Measurements from ENCODE around the gene CYP20A1. TPM values are rescaled to one million over a fixed set of nuclear protein-coding genes. Genes with fewer than 3 reads are reported as not detected.
"Not testable (repeated sequence)": the region's sequence is repeated elsewhere in the genome, so short reads cannot be mapped to it uniquely, and the experiment has no call there.

The CYP20A1 gene
- polyA plus RNA-seq, 1 donor: 16.8 TPM

DNA sequence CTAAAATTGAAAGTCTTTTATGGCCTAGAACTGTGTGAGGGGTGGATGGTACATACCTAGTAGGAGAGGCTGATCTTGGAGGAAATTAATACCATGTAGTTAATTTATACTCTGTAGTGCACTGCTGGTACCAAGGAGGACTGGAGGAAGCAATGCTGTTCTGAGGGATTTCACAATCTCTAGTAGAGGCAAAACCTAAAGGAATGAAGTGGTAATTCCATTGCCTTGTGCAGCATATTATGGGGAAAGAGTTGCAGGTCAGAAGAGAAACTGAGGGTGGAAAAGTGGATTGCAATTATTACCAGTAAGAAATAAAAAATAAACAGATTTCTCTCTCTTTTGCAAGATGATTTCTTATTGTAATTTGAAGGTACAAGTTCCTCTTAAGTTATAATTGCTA lies 91.6 kb downstream of the CYP20A1 start:
- H3K36me3 ChIP-seq (ENCODE audit: control insufficient read depth, insufficient read depth, low read length): no peaks in the 10 kb centered on the region
- no peak overlapping the region for H3K27ac ChIP-seq (ENCODE audit: low read length)
- H3K4me3 ChIP-seq (ENCODE audit: low read length): no peak overlapping the region

GRCh38 chr2:203338322-203338721 lies 99.5 kb downstream of the CYP20A1 start:
- H3K27me3 ChIP-seq (ENCODE audit: control insufficient read depth, insufficient read depth, low read length): no peaks in the 10 kb centered on the region
- no peak for DNase-seq
- H3K36me3 ChIP-seq (ENCODE audit: control insufficient read depth, insufficient read depth, low read length): peaks cover 2% of the 10 kb centered on the region
- H3K9me3 ChIP-seq (ENCODE audit: control insufficient read depth, low read depth, low read length): no peaks in the 10 kb centered on the region
- no CpG with 5 or more reads among the region's 4 CpGs for WGBS (ENCODE audit: insufficient coverage, low lambda C conversion rate)
- H3K4me3 ChIP-seq (ENCODE audit: low read length): no peak overlapping the region
- no peaks in the 10 kb centered on the region for H3K4me1 ChIP-seq (ENCODE audit: control insufficient read depth, insufficient read depth, low read length)
- no peak overlapping the region for H3K27ac ChIP-seq (ENCODE audit: low read length)

More for the DNA sequence above, 91.6 kb downstream of the CYP20A1 start:
- Histone ChIP-seq H3K9me3 (ENCODE audit: control insufficient read depth, low read depth, low read length) (no peaks in the 10 kb centered on the region), H3K27me3 (ENCODE audit: control insufficient read depth, insufficient read depth, low read length) (no peaks in the 10 kb centered on the region), H3K4me1 (ENCODE audit: control insufficient read depth, insufficient read depth, low read length) (peaks cover 2% of the 10 kb centered on the region)
- DNase-seq: no peak

- WGBS (ENCODE audit: insufficient coverage, low lambda C conversion rate): 62% methylated on average over 2 of the region's 6 CpGs
- H3K9me3 ChIP-seq (ENCODE audit: control insufficient read depth, low read depth, low read length): no peaks in the 10 kb centered on the region
Observed at GRCh38 chr2:203340791-203341487, 102.1 kb downstream of the CYP20A1 start.

DNA sequence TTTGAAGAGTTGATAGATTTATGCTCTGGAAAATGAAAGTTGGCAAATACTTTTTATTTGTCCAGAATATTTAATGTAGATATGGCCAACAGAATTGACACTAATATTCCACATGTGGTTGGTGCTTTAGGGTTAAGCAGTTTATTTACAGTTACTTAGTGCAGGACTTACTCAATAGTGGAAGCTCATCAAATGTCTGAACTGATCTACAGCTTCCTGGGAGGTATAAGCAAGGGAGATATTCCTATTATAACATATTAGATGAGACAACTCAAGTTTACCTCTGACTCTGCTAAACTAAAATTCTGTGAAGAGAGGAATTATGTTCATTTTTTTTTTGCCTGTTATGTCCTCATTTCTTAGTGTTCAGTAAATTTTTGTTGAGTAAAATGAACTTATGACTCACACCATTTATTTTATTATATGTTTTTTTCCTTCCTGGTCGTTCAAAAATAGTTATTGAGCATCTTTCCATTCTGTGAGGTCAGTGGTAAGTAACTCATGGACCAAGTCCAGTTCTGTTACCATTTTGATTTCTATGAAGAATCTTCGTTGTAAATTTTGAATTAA lies 103.0 kb downstream of the CYP20A1 start:
- Histone ChIP-seq H3K9me3 (ENCODE audit: control insufficient read depth, low read depth, low read length) (no peaks in the 10 kb centered on the region), H3K27me3 (ENCODE audit: control insufficient read depth, insufficient read depth, low read length) (no peaks in the 10 kb centered on the region), H3K36me3 (ENCODE audit: control insufficient read depth, insufficient read depth, low read length) (peaks cover 7% of the 10 kb centered on the region), H3K4me3 (ENCODE audit: low read length) (no peak overlapping the region), H3K4me1 (ENCODE audit: control insufficient read depth, insufficient read depth, low read length) (no peaks in the 10 kb centered on the region), H3K27ac (ENCODE audit: low read length) (no peak overlapping the region)
- 100% methylated on average over 1 of the region's 2 CpGs for WGBS (ENCODE audit: insufficient coverage, low lambda C conversion rate)
- DNase-seq: no peak

More at GRCh38 chr2:203340791-203341487, 102.1 kb downstream of the CYP20A1 start:
- no peak overlapping the region for H3K27ac ChIP-seq (ENCODE audit: low read length)
- H3K36me3 ChIP-seq (ENCODE audit: control insufficient read depth, insufficient read depth, low read length): peaks cover 7% of the 10 kb centered on the region
- no peak overlapping the region for H3K4me3 ChIP-seq (ENCODE audit: low read length)
- no peak for DNase-seq
- no peaks in the 10 kb centered on the region for H3K4me1 ChIP-seq (ENCODE audit: control insufficient read depth, insufficient read depth, low read length)
- H3K27me3 ChIP-seq (ENCODE audit: control insufficient read depth, insufficient read depth, low read length): no peaks in the 10 kb centered on the region

DNA sequence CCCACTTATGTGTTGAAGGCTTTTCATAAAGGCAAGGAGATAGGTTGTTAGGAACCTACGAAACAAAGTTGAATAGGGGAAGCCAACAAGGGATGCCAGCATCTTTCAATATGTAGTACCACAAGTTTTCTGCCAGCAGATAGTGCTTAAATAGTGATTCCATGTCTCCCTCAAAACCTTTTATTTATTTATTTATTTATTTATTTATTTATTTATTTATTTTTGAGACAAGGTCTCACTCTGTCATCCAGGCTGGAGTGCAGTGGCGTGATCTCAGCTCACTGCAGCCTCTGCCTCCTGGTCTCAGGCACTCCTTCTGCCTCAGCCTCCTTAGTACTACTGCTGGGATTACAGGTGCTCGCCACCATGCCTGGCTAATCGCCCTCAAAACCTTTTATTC lies 103.6 kb downstream of the CYP20A1 start:
- WGBS (ENCODE audit: insufficient coverage, low lambda C conversion rate): no CpG with 5 or more reads among the region's 4 CpGs
- not testable (repeated sequence) for H3K27me3 ChIP-seq (ENCODE audit: control insufficient read depth, insufficient read depth, low read length); H3K9me3 ChIP-seq (ENCODE audit: control insufficient read depth, low read depth, low read length); H3K4me1 ChIP-seq (ENCODE audit: control insufficient read depth, insufficient read depth, low read length); DNase-seq; H3K27ac ChIP-seq (ENCODE audit: low read length); H3K4me3 ChIP-seq (ENCODE audit: low read length); H3K36me3 ChIP-seq (ENCODE audit: control insufficient read depth, insufficient read depth, low read length)

GRCh38 chr2:203344667-203345066 lies 105.8 kb downstream of the CYP20A1 start:
- Histone ChIP-seq H3K27me3 (ENCODE audit: control insufficient read depth, insufficient read depth, low read length) (no peaks in the 10 kb centered on the region), H3K9me3 (ENCODE audit: control insufficient read depth, low read depth, low read length) (no peaks in the 10 kb centered on the region), H3K36me3 (ENCODE audit: control insufficient read depth, insufficient read depth, low read length) (peaks cover 7% of the 10 kb centered on the region), H3K4me3 (ENCODE audit: low read length) (no peak overlapping the region), H3K27ac (ENCODE audit: low read length) (no peak overlapping the region), H3K4me1 (ENCODE audit: control insufficient read depth, insufficient read depth, low read length) (no peaks in the 10 kb centered on the region)
- 100% methylated on average over 2 of the region's 12 CpGs for WGBS (ENCODE audit: insufficient coverage, low lambda C conversion rate)
- DNase-seq: no peak

GRCh38 chr2:203346612-203347011 lies 107.8 kb downstream of the CYP20A1 start:
- Histone ChIP-seq H3K36me3 (ENCODE audit: control insufficient read depth, insufficient read depth, low read length) (peaks cover 5% of the 10 kb centered on the region), H3K27me3 (ENCODE audit: control insufficient read depth, insufficient read depth, low read length) (no peaks in the 10 kb centered on the region), H3K4me3 (ENCODE audit: low read length) (no peak overlapping the region), H3K9me3 (ENCODE audit: control insufficient read depth, low read depth, low read length) (no peaks in the 10 kb centered on the region), H3K4me1 (ENCODE audit: control insufficient read depth, insufficient read depth, low read length) (no peaks in the 10 kb centered on the region), H3K27ac (ENCODE audit: low read length) (no peak overlapping the region)
- WGBS (ENCODE audit: insufficient coverage, low lambda C conversion rate): no CpG with 5 or more reads among the region's 1 CpG
- no peak for DNase-seq

- H3K27ac ChIP-seq (ENCODE audit: low read length): no peak overlapping the region
- H3K4me1 ChIP-seq (ENCODE audit: control insufficient read depth, insufficient read depth, low read length): no peaks in the 10 kb centered on the region
- peaks cover 5% of the 10 kb centered on the region for H3K36me3 ChIP-seq (ENCODE audit: control insufficient read depth, insufficient read depth, low read length)
- no peaks in the 10 kb centered on the region for H3K27me3 ChIP-seq (ENCODE audit: control insufficient read depth, insufficient read depth, low read length)
- H3K9me3 ChIP-seq (ENCODE audit: control insufficient read depth, low read depth, low read length): no peaks in the 10 kb centered on the region
- no peak overlapping the region for H3K4me3 ChIP-seq (ENCODE audit: low read length)
- WGBS (ENCODE audit: insufficient coverage, low lambda C conversion rate): no CpG with 5 or more reads among the region's 4 CpGs
- DNase-seq: peak in 1 of 2 donors; percentile 6
Observed at GRCh38 chr2:203347375-203347774, 108.6 kb downstream of the CYP20A1 start.

GRCh38 chr2:203352604-203353255 lies 113.9 kb downstream of the CYP20A1 start:
- Histone ChIP-seq H3K27me3 (ENCODE audit: control insufficient read depth, insufficient read depth, low read length) (no peaks in the 10 kb centered on the region), H3K9me3 (ENCODE audit: control insufficient read depth, low read depth, low read length) (no peaks in the 10 kb centered on the region), H3K4me1 (ENCODE audit: control insufficient read depth, insufficient read depth, low read length) (no peaks in the 10 kb centered on the region), H3K27ac (ENCODE audit: low read length) (no peak overlapping the region), H3K4me3 (ENCODE audit: low read length) (no peak overlapping the region), H3K36me3 (ENCODE audit: control insufficient read depth, insufficient read depth, low read length) (no peaks in the 10 kb centered on the region)
- WGBS (ENCODE audit: insufficient coverage, low lambda C conversion rate): 75% methylated on average over 1 of the region's 5 CpGs
- DNase-seq: no peak

- WGBS (ENCODE audit: insufficient coverage, low lambda C conversion rate): 100% methylated on average over 1 of the region's 3 CpGs
- H3K9me3 ChIP-seq (ENCODE audit: control insufficient read depth, low read depth, low read length): no peaks in the 10 kb centered on the region
- no peak overlapping the region for H3K27ac ChIP-seq (ENCODE audit: low read length)
- no peaks in the 10 kb centered on the region for H3K27me3 ChIP-seq (ENCODE audit: control insufficient read depth, insufficient read depth, low read length)
- no peak for DNase-seq
- H3K36me3 ChIP-seq (ENCODE audit: control insufficient read depth, insufficient read depth, low read length): no peaks in the 10 kb centered on the region
- no peaks in the 10 kb centered on the region for H3K4me1 ChIP-seq (ENCODE audit: control insufficient read depth, insufficient read depth, low read length)
- no peak overlapping the region for H3K4me3 ChIP-seq (ENCODE audit: low read length)
Observed at GRCh38 chr2:203354966-203355365, 116.1 kb downstream of the CYP20A1 start.
